ENCODE measurements around the gene FLYWCH1.

FLYWCH1 gene

GRCh38 chr16:2954656-2955381, 43.1 kb downstream of the FLYWCH1 start:
- DNase-seq: no peak

- no peak for DNase-seq
Observed at GRCh38 chr16:2955438-2955778, 43.7 kb downstream of the FLYWCH1 start.

- no peak for DNase-seq
Observed at GRCh38 chr16:2955779-2956578, 44.2 kb downstream of the FLYWCH1 start.

- DNase-seq: no peak
Observed at GRCh38 chr16:2956579-2956956, 44.8 kb downstream of the FLYWCH1 start.

GRCh38 chr16:2959206-2959605, 47.5 kb downstream of the FLYWCH1 start:
- DNase-seq: no peak

GRCh38 chr16:2960183-2961010, 48.7 kb downstream of the FLYWCH1 start:
- no peak for DNase-seq

- DNase-seq: no peak
Observed at GRCh38 chr16:2962334-2963073, 50.8 kb downstream of the FLYWCH1 start.

GRCh38 chr16:2963074-2963722, 51.5 kb downstream of the FLYWCH1 start:
- no peak for DNase-seq

GRCh38 chr16:2963723-2964474, 52.2 kb downstream of the FLYWCH1 start, which contains the start of gene KREMEN2:
TSS of gene KREMEN2 (plus strand) at chr16:2964275. CDS start at chr16:2964521, 246 bp downstream.
- peak in 1 of 4 experiments; percentile 20 for DNase-seq

- peak in 3 of 4 experiments; percentile 27 to 42 (median 35) for DNase-seq
Observed at GRCh38 chr16:2964475-2965336, 53.0 kb downstream of the FLYWCH1 start.

- no peak for DNase-seq
Observed at GRCh38 chr16:2966043-2966807, 54.5 kb downstream of the FLYWCH1 start.

- DNase-seq: no peak
Observed at GRCh38 chr16:2966808-2967191, 55.1 kb downstream of the FLYWCH1 start.

- no peak for DNase-seq
Observed at GRCh38 chr16:2967211-2967631, 55.5 kb downstream of the FLYWCH1 start.

- no peak for DNase-seq
Observed at GRCh38 chr16:2967721-2968161, 56.0 kb downstream of the FLYWCH1 start.

- DNase-seq: no peak
Observed at GRCh38 chr16:2968368-2968737, 56.6 kb downstream of the FLYWCH1 start.

- DNase-seq: peak; percentile 37 to 52 (median 47)
Observed at GRCh38 chr16:2968738-2969544, 57.2 kb downstream of the FLYWCH1 start, which contains the start of gene PAQR4. TSS of gene PAQR4 (plus strand) at chr16:2969348. CDS start at chr16:2969675, 327 bp downstream.

- peak in 3 of 4 experiments; percentile 25 to 47 (median 34) for DNase-seq
Observed at GRCh38 chr16:2969545-2970521, 58.1 kb downstream of the FLYWCH1 start.

All from activated CD4-positive, CD25-positive, alpha-beta regulatory T cell (primary cell).